HPDE6-E6E7 (cell line): ENCODE measurements around the gene MVD.

ENCODE experiments used
- DNase-seq: peaks from one replicate; pipeline ENCODE4 v3.0.0; 2011; ENCODE audit warnings: missing footprints; ENCODE audit errors: extremely low spot score

Gene MVD, protein sequence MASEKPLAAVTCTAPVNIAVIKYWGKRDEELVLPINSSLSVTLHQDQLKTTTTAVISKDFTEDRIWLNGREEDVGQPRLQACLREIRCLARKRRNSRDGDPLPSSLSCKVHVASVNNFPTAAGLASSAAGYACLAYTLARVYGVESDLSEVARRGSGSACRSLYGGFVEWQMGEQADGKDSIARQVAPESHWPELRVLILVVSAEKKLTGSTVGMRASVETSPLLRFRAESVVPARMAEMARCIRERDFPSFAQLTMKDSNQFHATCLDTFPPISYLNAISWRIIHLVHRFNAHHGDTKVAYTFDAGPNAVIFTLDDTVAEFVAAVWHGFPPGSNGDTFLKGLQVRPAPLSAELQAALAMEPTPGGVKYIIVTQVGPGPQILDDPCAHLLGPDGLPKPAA

DNA sequence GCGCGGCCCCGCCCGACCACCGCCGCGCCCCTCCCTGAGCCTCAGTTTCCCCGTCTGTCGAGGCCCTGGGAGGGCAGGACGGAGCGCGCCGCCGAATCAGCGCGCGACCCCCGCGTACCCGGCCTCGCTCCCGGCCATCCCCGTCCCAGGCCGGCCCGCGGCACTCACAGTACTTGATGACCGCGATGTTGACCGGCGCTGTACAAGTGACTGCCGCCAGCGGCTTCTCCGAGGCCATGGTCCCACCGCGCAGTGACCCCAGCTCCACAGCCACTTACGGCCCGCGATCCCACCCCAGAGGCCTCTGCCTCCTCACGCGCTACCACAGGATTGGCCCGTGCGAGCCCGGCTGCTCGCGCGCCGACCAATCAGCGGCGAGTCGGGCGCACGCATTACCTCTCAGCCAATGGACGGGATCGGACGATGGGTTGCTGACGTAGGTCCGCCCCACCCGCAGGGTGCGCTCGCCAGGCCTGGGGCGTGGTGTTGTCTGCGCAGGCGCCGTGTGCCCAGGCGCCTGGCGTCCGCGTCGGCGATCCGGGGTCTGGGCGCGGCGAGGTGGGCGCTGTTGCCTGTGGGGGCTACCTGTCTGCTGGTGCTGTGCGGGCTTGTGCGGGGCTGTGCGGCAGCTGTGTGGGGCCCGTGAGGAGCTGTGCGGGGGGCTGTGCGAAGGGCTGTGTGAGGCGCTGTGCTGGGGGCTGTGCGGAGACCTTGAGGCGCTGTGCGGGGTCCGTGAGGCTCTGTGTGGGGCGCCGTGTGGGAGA, at the start of gene MVD:
Gene MVD (minus strand): TSS at position 249 of the 764 bp plus-strand sequence. CDS start 11 bp downstream, at position 238.
- peak; percentile 100 for DNase-seq

DNA sequence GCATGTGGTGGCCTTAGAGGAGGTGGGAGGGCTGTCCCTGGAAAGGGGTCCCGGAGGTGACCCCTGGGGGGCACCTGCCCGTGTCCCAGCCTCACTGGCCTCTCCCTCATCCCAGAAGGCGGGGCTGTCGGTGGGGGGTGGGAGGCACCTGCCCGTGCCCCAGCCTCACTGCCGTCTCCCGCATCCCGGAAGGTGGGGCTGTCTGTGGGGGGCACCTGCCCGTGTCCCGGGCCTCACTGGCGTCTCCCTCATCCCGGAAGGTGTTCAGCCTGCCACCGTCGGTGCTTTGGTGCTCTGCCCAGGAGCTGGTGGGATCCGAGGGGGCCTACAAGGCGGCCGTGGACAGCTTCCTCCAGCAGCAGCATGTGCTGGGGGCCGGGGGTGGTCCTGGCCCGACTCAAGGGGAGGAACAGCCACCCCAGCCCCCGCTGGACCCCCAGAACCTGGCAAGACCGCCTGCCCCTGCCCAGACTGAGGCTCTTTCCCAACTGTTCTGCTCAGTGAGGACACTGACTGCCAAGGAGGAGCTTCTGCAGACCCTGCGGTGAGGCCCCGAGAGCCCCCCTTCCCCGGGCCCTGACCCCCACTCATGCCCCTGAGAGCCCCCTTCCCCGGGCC, 49.6 kb upstream of the MVD start:
- DNase-seq: no peak

DNA sequence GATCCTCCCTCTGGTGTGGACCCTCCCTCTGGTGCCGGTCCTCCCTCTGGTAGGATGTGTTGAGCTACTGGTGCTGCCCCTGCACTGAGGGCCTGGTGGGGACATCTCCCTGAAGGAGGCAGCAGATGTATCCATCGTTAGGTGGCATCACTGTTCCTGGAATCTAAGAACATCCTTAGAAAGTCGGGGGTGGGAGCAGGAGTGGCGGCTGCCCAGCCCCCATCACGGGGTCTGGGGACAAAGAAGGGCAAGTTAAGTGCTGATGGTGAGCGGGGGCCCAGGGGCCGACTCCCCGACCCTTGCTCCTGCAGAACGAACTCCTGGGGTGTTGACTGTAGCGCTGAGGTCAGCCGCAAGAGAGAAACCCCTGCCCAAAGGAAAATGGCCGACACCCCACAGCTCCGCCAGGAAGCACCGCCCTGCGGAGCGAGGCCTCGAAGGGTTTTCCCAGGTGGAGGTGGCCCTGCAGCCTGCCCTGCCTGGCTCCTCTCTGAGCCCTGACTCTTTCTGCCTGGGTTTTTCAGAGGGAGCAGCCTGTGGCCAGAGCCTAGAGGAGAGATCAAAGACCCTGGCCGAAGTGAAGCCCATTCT, 49.0 kb upstream of the MVD start:
- no peak for DNase-seq

DNA sequence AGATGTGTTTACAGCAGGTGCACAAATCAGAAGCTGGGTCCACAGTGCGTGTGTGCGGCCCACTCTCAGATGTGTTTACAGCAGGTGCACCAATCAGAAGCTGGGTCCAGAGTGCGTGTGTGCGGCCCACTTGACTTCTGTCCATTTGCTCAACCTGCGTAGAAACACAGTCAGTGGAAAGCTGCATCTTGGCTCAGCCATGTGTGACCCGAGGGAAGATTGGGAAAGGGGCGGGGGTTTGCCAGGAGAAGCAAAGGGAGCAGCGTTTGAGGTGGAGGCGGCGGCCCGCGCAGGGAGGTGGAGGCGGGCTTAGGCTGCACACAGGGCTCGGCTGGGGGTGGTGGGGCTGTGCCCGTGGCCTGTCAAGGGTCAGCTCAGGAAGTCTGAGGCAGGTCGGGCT, 47.7 kb upstream of the MVD start:
- DNase-seq: no peak

DNA sequence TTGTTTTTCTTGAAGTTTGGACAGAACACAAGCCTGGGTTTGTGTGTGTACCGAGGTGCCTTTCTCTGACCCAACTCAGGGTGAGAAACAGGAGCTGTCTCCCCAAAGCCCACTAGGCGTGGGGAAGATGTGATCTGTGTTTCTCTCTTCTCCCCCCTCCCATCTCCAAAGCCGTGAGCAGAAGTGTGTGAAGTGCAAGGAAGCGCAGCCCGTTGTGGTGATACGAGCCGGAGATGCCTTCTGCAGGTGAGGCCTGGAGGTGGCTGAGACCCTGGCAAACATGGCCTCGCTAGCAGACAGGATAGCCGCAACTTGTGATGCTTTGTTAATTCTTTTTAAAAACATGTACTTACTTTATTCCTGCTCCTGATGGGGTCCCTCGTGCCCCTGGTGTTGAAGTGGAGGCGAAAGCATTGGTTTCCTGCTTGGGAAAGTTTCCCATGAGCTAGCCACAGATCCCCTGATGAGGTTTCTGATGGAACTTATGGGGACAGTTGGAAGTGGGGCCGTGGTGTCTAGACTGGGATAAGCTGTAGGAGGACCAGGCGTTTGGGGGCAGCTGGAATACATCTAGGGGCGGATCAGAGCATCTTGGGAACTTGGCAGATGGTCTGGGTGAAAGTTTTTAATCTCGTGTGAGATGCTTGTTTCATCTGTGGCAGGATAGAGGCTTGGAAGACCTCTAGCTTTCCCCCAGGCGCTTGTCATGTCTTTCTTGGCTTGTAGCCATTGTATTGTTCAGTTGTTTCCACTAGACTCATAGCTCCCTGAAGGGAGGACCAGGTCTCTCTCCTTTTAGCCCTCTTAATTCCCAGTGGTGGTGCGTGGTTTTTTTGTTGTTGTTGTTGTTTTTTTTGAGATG, 44.3 kb upstream of the MVD start:
- DNase-seq: no peak

DNA sequence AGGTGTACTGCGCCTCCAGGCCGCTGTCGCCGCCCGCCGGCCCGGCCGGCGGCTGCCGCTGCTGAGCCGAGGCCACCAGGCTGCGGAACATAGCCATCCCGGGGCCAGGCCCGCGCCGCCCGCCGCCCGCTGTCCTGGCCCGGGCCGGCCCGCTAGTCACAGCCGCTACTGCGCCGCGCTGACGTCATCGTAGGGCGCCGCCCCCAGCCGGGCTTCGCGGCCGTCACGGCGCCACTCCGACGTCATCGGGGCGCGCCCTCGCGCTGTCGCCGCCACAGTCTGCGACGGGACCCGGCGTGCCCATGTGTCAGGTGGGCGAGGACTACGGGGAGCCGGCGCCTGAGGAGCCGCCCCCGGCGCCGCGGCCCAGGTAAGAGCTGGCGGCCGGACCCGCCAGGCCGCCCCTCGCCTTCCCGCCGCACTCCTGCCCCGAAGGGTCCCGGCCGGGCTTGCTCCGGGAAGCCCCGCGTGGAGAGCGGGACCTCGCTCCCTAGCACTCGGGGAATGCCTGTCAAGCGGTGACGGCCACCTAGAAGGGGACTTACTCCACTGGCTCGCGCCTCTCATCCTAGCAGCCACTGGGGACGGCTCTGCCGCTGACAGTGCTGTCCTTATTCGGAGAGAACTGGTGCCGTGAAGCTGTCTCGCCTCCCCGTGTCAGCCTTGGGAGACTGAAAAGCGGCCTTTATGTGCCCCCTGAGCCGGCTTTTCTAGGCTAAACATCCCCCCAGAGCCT, 43.5 kb upstream of the MVD start, which contains the start of the genes CTU2 and RNF166:
Gene CTU2 (plus strand): TSS at position 275 of the 736 bp plus-strand sequence. CDS start 28 bp downstream, at position 303.
Gene RNF166 (minus strand): TSS at position 180 of the 736 bp plus-strand sequence. CDS start 83 bp downstream, at position 97.
- peak; percentile 96 for DNase-seq

DNA sequence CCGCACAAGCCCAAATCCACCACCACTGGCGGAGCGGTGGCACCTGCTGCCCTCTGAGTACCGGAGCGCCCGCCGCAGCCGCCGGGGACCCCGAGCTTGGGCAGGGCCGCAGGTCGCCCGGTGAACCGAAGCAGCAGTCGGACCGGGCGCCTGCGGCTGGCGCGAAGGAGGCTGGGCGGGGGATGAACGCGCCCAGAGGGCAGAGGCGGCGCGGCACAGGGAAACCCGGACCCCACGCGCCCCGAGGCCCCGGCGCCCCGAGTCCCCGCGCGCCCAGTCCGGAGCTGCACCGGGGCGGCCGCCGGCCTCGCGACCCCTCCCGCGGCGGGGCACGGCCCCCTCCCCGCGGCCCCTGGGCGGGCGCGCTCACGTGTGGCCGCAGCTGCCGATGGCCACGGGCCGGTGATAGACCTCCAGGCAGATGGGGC, 42.9 kb upstream of the MVD start:
- DNase-seq: peak; percentile 23

DNA sequence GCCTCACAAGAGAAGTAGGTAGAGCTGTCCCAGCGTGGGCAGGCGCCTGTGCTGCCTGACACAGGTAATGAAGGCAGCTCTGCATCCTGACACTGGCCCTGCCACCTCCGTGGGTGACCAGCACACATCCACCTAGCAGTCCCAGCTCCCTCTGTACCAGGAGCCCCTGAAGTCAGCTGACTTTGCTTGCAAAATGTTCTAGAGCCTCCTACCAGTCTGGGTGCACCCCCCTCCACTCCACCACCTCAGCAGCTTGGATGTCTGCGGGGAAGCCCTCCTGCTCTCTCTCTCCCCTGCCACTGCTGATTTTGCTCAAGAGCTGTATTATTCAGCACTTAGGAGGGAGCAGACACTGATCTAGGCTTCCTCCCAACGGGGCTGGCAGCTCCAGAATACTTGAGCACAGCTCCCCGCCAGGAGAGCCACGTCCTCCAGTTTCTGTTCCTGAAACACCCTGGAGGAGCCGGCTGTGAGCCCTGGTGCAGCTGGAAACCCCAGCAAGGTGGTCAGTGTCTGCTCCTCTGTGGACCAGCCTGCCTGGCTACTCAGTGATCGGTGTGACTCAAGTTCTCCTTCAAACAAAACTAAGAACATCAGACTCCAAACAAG, 42.3 kb upstream of the MVD start:
- peak; percentile 40 for DNase-seq

DNA sequence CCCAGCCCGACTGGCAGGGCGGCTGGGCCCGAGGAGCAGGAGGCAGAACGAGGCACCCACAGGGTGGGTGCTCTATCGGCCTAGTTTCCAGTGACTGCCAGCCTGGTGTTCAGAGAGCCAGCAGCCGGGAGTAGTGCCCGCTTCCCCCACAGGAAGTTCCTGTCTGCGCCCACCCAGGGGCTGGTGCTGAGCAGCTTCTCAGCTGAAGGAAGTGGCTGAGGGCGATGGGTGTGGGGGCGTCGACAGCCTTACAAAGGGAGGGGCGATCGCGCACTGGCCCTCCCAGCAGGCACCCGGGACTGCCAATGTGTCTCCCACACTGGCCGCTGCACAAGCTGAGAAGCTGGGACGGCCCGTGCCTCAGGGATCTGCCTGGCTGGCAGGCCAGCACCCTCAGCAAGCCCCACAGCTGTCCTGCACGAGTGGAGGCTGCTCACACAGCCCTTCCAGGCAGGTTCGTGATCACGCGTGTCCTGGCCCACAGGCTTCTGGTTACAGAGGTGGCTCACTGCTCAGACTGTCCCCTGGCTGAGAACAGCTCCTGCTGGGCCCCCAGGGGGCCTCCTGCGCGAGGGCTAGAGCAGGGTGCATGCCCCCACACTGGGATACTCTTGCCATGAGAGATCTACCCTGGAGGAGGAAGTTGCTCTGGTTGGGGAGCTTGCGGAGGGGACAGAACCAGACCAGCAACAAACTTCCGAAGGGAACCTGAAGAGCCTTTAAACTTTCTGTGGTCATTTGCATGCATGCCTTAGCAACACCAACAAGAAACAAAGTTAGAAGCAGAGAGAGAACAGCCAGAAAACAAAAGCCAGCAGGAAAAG, 40.8 kb upstream of the MVD start:
- DNase-seq: no peak

DNA sequence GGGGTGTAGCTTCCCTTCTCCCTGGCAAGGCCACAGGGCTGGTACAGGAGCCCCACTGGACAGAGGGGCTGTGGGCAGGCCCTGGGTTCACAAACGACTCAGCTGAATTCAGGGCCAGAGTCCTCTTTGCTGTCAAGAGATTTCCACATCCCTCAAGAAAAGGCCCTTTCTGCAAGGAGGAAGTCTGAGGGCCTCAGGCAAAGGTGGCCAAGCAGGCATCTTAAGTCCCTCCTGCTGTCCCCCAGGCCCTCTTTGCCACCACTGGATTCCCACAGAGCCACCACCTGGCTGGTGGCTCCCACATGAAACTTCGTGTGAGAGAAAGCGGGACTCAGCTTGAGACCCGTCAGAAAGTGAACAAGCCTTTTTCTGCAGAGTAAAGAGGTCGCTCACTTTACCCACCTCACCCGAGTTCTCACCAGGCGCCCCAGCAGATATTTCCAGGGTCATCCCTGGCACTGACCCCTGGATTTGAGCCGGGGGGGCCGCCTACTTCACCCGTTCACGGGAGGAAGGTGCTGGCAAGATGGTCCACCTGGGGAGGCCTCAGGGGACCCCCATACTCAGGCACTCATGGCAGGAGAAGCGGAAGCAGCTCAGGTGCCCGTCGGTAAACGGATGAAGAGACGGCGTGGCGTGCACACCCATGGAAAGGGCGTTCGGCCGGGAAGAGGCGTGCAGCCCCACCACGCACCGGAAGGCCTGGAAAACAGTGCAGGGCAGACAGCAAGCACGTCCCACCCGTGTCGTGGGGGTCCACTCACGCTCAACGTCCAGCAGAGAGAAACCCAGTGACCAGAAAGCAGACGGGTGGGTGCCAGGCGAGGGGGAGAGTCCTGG, 39.7 kb upstream of the MVD start:
- DNase-seq: no peak

DNA sequence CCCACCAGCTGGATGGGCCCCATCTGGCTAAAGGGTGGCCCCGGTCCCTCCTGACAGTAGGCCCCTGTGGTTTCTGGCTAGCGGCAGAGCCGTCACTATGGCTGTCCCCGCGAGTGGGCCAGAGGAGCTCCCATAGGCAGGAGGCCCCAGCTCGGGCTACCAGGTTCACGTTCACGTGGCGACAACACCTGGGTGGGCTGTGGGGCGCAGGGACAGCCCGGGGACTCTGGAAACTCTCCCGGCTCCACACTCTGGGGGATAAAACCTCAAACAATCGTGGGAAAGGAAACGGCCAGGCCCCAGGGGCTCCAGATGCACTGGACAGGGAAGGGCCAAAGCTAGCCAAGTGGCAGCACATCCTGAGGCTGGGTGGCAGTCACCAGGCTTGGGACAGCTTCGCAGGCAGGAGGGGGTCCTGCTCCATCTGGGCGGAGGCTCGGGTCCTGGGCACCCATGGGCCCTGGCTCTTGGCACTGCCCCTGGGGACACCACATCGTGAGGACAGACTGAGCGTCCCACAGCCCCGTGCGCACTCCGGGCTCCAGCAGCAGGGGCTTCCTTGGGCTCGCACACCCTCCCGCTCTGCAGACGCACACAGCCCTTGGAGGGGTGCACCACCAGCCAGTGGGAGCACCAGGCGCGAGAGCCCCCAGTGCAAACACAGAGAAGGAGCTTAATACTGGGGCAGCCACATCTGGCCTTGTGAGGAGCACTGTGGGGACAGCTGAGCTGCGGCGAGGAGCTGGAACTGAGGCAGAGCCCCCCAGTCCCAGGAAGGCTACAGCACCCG, 38.9 kb upstream of the MVD start:
- DNase-seq: no peak

DNA sequence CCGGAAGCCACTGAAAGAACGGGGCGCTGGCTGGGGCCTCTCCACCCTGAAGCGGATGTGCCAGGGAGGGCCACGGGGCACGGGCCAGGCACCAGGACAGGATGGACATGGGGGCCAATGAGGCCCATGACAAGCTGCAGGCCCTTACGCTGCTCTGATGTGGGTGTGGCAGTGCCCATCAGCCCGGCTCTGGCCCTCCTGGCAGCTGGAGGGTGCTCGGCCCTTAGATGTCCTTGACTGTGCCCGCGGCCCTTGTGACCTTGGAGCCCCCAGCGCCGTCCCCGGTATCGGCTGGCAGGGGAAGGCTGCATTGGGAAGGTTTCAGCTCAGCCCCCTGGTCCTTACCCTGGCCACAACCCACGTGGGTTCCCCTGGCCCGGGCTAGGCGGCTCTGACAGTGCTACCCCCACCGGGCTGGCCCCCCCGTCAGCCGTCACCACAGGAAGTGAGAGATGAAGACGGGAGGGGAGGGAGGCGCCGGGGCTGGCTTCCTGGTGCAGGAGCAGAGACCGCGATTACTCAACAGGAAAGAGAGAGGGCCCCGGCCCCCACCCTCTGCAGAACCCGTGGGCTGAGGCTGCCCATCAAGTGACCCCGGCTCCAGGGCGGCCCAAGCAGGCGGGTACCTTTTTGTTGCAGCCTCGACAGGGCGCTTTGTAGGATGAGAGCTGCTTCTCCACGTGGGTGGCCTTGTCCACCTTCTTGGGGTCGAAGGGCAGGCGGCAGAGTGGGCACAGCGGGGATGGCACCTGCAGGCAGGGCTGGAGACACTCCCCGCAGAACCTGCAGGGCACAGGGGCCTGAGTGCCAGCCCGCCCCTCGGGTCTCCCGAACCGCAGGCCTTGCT, 38.0 kb upstream of the MVD start:
- peak; percentile 88 for DNase-seq

DNA sequence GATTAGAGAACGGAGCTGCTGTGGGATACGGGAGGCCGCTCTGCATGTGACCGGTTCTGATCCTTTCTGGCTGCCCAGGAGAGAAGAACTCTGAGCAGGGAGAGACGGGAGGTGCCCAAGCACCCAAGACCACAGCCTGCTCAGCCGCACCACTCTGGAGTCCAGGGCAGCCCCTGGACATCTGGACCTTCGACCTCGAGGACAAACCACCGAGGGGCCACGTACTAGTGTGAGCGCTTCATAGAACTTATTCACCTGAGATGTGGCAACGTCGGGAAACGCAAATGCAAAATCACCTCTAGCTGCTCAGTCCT, 37.4 kb upstream of the MVD start:
- DNase-seq: no peak

DNA sequence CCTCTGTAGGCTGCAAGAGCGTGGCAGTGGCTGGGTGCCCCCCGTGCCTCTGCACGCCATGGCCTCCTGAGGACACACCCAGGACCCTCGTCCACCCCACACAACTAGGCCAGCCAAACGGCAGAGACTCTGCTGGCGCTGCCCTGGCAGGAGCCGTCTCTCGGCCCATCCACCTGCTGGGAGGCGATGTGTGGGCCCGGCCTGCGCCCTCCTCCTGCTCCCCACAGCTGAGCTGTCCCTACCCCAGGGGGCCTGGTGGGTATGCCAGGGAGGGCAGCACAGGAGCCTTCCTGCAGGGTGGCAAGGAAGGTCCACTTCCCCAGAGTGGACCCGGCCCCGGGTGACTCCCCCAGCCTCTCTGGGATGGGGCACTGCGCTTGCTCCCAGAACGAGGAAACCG, 36.3 kb upstream of the MVD start:
- no peak for DNase-seq

DNA sequence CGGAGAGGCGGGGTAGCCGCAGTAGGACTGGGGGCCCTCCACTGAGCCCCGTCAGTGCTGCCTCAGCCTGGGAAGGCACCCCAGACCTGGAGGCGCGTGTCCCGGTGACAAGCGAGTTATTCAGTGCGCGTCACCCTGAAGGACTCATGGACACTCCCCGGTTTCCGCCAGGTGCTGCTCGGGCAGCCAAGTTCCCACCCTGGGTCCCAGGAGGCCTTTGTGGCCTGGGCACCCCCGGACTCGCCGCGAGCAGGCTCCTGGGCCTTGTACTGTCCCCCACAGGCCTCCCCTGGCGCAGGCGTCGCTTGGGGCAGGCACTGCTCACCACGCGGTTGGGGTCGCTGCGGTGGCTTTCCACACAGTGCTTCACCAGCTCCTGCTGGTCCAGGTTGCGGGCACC, 35.8 kb upstream of the MVD start:
- DNase-seq: no peak

DNA sequence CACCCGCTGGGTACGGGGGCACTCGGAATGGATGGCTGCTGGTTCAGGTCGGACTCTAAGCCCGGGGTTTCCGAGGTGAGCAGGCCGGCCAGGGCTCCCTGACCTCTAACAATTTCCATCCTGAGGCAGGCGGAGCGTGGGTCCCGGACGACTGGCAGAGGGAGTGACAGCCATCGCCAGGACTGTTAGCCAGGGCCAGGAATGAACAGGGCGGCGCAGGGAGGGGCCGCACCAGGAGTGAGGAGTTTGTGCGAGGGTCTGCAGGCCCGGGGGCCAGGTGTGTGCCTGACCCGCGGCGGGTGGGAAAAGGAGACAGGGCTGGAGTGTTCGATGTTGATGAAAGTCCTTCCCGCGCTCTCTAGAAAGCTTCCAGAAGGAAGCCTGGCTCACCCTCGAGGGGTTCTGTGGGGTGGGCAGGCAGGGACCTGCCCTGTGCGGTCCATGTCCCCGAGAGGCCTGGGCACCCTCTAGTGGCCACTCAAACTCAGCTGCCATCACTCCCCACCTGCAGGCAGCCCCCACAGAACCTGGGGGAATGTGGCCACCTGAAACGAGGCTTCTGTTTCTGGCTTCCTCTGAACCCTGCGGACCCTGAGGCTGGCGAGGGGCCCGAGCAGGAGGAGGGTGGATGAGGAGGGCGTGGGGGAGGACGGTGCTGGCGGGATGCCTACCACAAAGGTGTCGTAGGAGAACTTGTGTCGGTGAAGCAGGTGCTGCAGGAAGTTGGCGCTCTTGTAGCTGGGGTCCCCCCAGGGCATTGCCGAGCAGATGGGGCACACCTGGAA, 35.1 kb upstream of the MVD start:
- DNase-seq: no peak
